ENCODE measurements around the gene PCSK6. TPM values are rescaled to one million over a fixed set of nuclear protein-coding genes. Genes with fewer than 3 reads are reported as not detected.
A peak's percentile ranks its signal among the peaks of the same experiment; 100 is the strongest.

PCSK6 gene
- total and polyA plus RNA-seq, 3 experiments from 2014 or later = 0.74 to 1.7 (median 0.95) TPM

- Mint-ChIP-seq H3K36me3 (no peaks in the 10 kb centered on the region), H3K27me3 (peaks cover 1 to 14% of the 10 kb centered on the region in 2 donors), H3K9me3 (no peaks in the 10 kb centered on the region), H3K4me1 (no peaks in the 10 kb centered on the region), H3K4me3 (no peak overlapping the region), H3K27ac (no peak overlapping the region)
- H3K4me3 ChIP-seq (ENCODE audit: low read length) = no peak overlapping the region
- ChIA-PET CTCF (no interaction called here), POLR2A (no interaction called here)
- no peaks in the 10 kb centered on the region for H3K36me3 ChIP-seq (ENCODE audit: insufficient read depth, low read length)
- H3K4me1 ChIP-seq (ENCODE audit: insufficient read depth, low read length) = no peaks in the 10 kb centered on the region
- DNase-seq = no peak
- no peaks in the 10 kb centered on the region for H3K9me3 ChIP-seq (ENCODE audit: low read length)
- no peak overlapping the region for H3K27ac ChIP-seq (ENCODE audit: low read depth, low read length)
- H3K27me3 ChIP-seq (ENCODE audit: insufficient read depth, low read length, poor library complexity, severe bottlenecking) = no peaks in the 10 kb centered on the region
These were observed 45.0 kb upstream of the PCSK6 start for GRCh38 chr15:101534376-101534970.

GRCh38 chr15:101533371-101534140 is 44.0 kb upstream of the PCSK6 start:
- Mint-ChIP-seq H3K36me3 (no peaks in the 10 kb centered on the region), H3K4me1 (no peaks in the 10 kb centered on the region), H3K9me3 (no peaks in the 10 kb centered on the region), H3K27ac (peak overlapping the region in 2 of 8 donors; percentile 27 to 90), H3K27me3 (peaks cover 1 to 17% of the 10 kb centered on the region in 2 donors), H3K4me3 (no peak overlapping the region)
- ChIA-PET CTCF (no interaction called here), POLR2A (no interaction called here)
- Histone ChIP-seq H3K4me3 (ENCODE audit: low read length) (no peak overlapping the region), H3K36me3 (ENCODE audit: insufficient read depth, low read length) (no peaks in the 10 kb centered on the region), H3K27me3 (ENCODE audit: insufficient read depth, low read length, poor library complexity, severe bottlenecking) (no peaks in the 10 kb centered on the region), H3K27ac (ENCODE audit: low read depth, low read length) (no peak overlapping the region), H3K4me1 (ENCODE audit: insufficient read depth, low read length) (no peaks in the 10 kb centered on the region), H3K9me3 (ENCODE audit: low read length) (no peaks in the 10 kb centered on the region)
- DNase-seq = no peak

GRCh38 chr15:101532865-101533264 is 43.4 kb upstream of the PCSK6 start:
- Histone ChIP-seq H3K27ac (ENCODE audit: low read depth, low read length) (no peak overlapping the region), H3K4me3 (ENCODE audit: low read length) (no peak overlapping the region), H3K9me3 (ENCODE audit: low read length) (no peaks in the 10 kb centered on the region), H3K27me3 (ENCODE audit: insufficient read depth, low read length, poor library complexity, severe bottlenecking) (no peaks in the 10 kb centered on the region), H3K36me3 (ENCODE audit: insufficient read depth, low read length) (no peaks in the 10 kb centered on the region), H3K4me1 (ENCODE audit: insufficient read depth, low read length) (no peaks in the 10 kb centered on the region)
- Mint-ChIP-seq H3K27me3 (peaks cover 1 to 21% of the 10 kb centered on the region in 2 donors), H3K27ac (no peak overlapping the region), H3K9me3 (no peaks in the 10 kb centered on the region), H3K4me3 (no peak overlapping the region), H3K36me3 (no peaks in the 10 kb centered on the region), H3K4me1 (no peaks in the 10 kb centered on the region)
- no peak for DNase-seq
- CTCF ChIA-PET = no interaction called here
- POLR2A ChIA-PET = no interaction called here

GRCh38 chr15:101531170-101531569 is 41.7 kb upstream of the PCSK6 start:
- Histone ChIP-seq H3K4me3 (ENCODE audit: low read length) (no peak overlapping the region), H3K27me3 (ENCODE audit: insufficient read depth, low read length, poor library complexity, severe bottlenecking) (no peaks in the 10 kb centered on the region), H3K4me1 (ENCODE audit: insufficient read depth, low read length) (no peaks in the 10 kb centered on the region), H3K9me3 (ENCODE audit: low read length) (no peaks in the 10 kb centered on the region), H3K36me3 (ENCODE audit: insufficient read depth, low read length) (no peaks in the 10 kb centered on the region), H3K27ac (ENCODE audit: low read depth, low read length) (no peak overlapping the region)
- Mint-ChIP-seq H3K36me3 (no peaks in the 10 kb centered on the region), H3K27me3 (peaks cover 2 to 29% of the 10 kb centered on the region in 2 donors), H3K9me3 (no peaks in the 10 kb centered on the region), H3K4me3 (no peak overlapping the region), H3K4me1 (no peaks in the 10 kb centered on the region), H3K27ac (no peak overlapping the region)
- ChIA-PET CTCF (no interaction called here), POLR2A (no interaction called here)
- DNase-seq = no peak

- Histone ChIP-seq H3K36me3 (ENCODE audit: insufficient read depth, low read length) (no peaks in the 10 kb centered on the region), H3K4me1 (ENCODE audit: insufficient read depth, low read length) (no peaks in the 10 kb centered on the region), H3K27me3 (ENCODE audit: insufficient read depth, low read length, poor library complexity, severe bottlenecking) (no peaks in the 10 kb centered on the region), H3K27ac (ENCODE audit: low read depth, low read length) (no peak overlapping the region), H3K4me3 (ENCODE audit: low read length) (no peak overlapping the region), H3K9me3 (ENCODE audit: low read length) (no peaks in the 10 kb centered on the region)
- Mint-ChIP-seq H3K36me3 (no peaks in the 10 kb centered on the region), H3K27ac (peak overlapping the region in 1 of 8 donors; percentile 29), H3K9me3 (no peaks in the 10 kb centered on the region), H3K4me3 (no peak overlapping the region), H3K27me3 (peaks cover 2 to 33% of the 10 kb centered on the region in 2 donors), H3K4me1 (no peaks in the 10 kb centered on the region)
- POLR2A ChIA-PET = no interaction called here
- DNase-seq = no peak
- CTCF ChIA-PET = no interaction called here
These were observed 40.9 kb upstream of the PCSK6 start for GRCh38 chr15:101530224-101530958.

GRCh38 chr15:101528917-101529299 is 39.4 kb upstream of the PCSK6 start:
- ChIA-PET CTCF (no interaction called here), POLR2A (no interaction called here)
- Mint-ChIP-seq H3K36me3 (no peaks in the 10 kb centered on the region), H3K27ac (no peak overlapping the region), H3K4me1 (no peaks in the 10 kb centered on the region), H3K9me3 (no peaks in the 10 kb centered on the region), H3K27me3 (peaks cover 6 to 42% of the 10 kb centered on the region in 2 donors), H3K4me3 (no peak overlapping the region)
- Histone ChIP-seq H3K9me3 (ENCODE audit: low read length) (no peaks in the 10 kb centered on the region), H3K4me3 (ENCODE audit: low read length) (no peak overlapping the region), H3K36me3 (ENCODE audit: insufficient read depth, low read length) (no peaks in the 10 kb centered on the region), H3K27ac (ENCODE audit: low read depth, low read length) (no peak overlapping the region), H3K27me3 (ENCODE audit: insufficient read depth, low read length, poor library complexity, severe bottlenecking) (no peaks in the 10 kb centered on the region), H3K4me1 (ENCODE audit: insufficient read depth, low read length) (no peaks in the 10 kb centered on the region)
- no peak for DNase-seq

GRCh38 chr15:101528108-101528916 is 38.8 kb upstream of the PCSK6 start:
- CTCF ChIA-PET = no interaction called here
- no peaks in the 10 kb centered on the region for H3K9me3 ChIP-seq (ENCODE audit: low read length)
- H3K9me3 Mint-ChIP-seq = no peaks in the 10 kb centered on the region
- POLR2A ChIA-PET = no interaction called here
- H3K4me1 Mint-ChIP-seq = no peaks in the 10 kb centered on the region
- no peaks in the 10 kb centered on the region for H3K36me3 Mint-ChIP-seq
- H3K27me3 ChIP-seq (ENCODE audit: insufficient read depth, low read length, poor library complexity, severe bottlenecking) = no peaks in the 10 kb centered on the region
- H3K27ac Mint-ChIP-seq = no peak overlapping the region
- H3K4me3 Mint-ChIP-seq = no peak overlapping the region
- H3K36me3 ChIP-seq (ENCODE audit: insufficient read depth, low read length) = no peaks in the 10 kb centered on the region
- H3K27ac ChIP-seq (ENCODE audit: low read depth, low read length) = no peak overlapping the region
- H3K27me3 Mint-ChIP-seq = peaks cover 7 to 41% of the 10 kb centered on the region in 2 donors
- DNase-seq = no peak
- H3K4me1 ChIP-seq (ENCODE audit: insufficient read depth, low read length) = no peaks in the 10 kb centered on the region
- H3K4me3 ChIP-seq (ENCODE audit: low read length) = no peak overlapping the region

- Histone ChIP-seq H3K4me3 (ENCODE audit: low read length) (no peak overlapping the region), H3K36me3 (ENCODE audit: insufficient read depth, low read length) (no peaks in the 10 kb centered on the region), H3K9me3 (ENCODE audit: low read length) (no peaks in the 10 kb centered on the region), H3K27me3 (ENCODE audit: insufficient read depth, low read length, poor library complexity, severe bottlenecking) (no peaks in the 10 kb centered on the region), H3K27ac (ENCODE audit: low read depth, low read length) (no peak overlapping the region), H3K4me1 (ENCODE audit: insufficient read depth, low read length) (no peaks in the 10 kb centered on the region)
- H3K4me3 Mint-ChIP-seq = no peak overlapping the region
- no peaks in the 10 kb centered on the region for H3K9me3 Mint-ChIP-seq
- no peak for DNase-seq
- no peaks in the 10 kb centered on the region for H3K4me1 Mint-ChIP-seq
- ChIA-PET CTCF (no interaction called here), POLR2A (no interaction called here)
- no peak overlapping the region for H3K27ac Mint-ChIP-seq
- H3K27me3 Mint-ChIP-seq = peaks cover 7 to 42% of the 10 kb centered on the region in 2 donors
- H3K36me3 Mint-ChIP-seq = no peaks in the 10 kb centered on the region
These were observed 37.4 kb upstream of the PCSK6 start for GRCh38 chr15:101526890-101527289.

All from CD8-positive, alpha-beta memory T cell (primary cell).